Thoracic aorta (tissue), 2 donors: ENCODE measurements around the gene SLC6A15. TPM values are rescaled to one million over a fixed set of nuclear protein-coding genes. Genes with fewer than 3 reads are reported as not detected.

Experiments used
- ATAC-seq: fragments of 150-250 bp; one replicate; pipeline ENCODE4 v1.8.0; 2017; ENCODE audit warnings: low read depth; ENCODE audit not compliant: insufficient number of reproducible peaks, low FRiP score
- DNase-seq: peaks from one replicate; pipeline ENCODE4 v3.0.0-alpha.2; 2020; ENCODE audit warnings: low spot score
- H3K27ac ChIP-seq, 2 donors: fragments of 200-600 bp; sonication (generic); 1 replicate in 1 of 2; 2 replicates in 1 of 2; pipeline ENCODE4 v1.5.1; 2016; ENCODE audit warnings: mild to moderate bottlenecking in 2 of 2, moderate library complexity in 2 of 2
- H3K27me3 ChIP-seq: fragments of 200-600 bp; sonication (generic); replicated peaks from 2 replicates; pipeline ENCODE4 v1.6.0; 2016; ENCODE audit warnings: mild to moderate bottlenecking; ENCODE audit not compliant: insufficient read depth
- H3K36me3 ChIP-seq: fragments of 200-600 bp; sonication (generic); one replicate; pipeline ENCODE4 v1.5.1; 2016
- H3K4me1 ChIP-seq, 2 donors: fragments of 200-600 bp; sonication (generic); 1 replicate in 1 of 2; 2 replicates in 1 of 2; pipeline versions ENCODE4 v1.5.1 to v1.6.0; 2016; ENCODE audit warnings: low read depth in 2 of 2, mild to moderate bottlenecking in 1 of 2; ENCODE audit not compliant: control insufficient read depth in 1 of 2
- H3K4me3 ChIP-seq: fragments of 200-600 bp; sonication (generic); 2 replicates; pipeline ENCODE4 v1.5.1; 2016; ENCODE audit warnings: mild to moderate bottlenecking
- H3K9me3 ChIP-seq: fragments of 200-600 bp; sonication (generic); 2 replicates; pipeline ENCODE4 v1.5.1; 2016
- total RNA-seq, 2 donors: library from RNA; depleted of rRNA; stranded (reverse); fragments of >200 nt; gene quantifications; one replicate each; pipeline versions ENCODE4 v1.1.0 to v1.2.3, GENCODE V29; 2016
- TF ChIP-seq, protein P1 (sequence below): fragments of 200-600 bp; sonication (generic); IDR thresholded peaks from one replicate; pipeline ENCODE4 v1.5.1; 2019; ENCODE audit warnings: antibody characterized with exemption

Gene SLC6A15
- total RNA-seq, 2 donors from 2014 or later: 1.1 TPM; not detected in 1

- H3K27ac ChIP-seq: no peak overlapping the region
- TF ChIP-seq, protein P1, sequence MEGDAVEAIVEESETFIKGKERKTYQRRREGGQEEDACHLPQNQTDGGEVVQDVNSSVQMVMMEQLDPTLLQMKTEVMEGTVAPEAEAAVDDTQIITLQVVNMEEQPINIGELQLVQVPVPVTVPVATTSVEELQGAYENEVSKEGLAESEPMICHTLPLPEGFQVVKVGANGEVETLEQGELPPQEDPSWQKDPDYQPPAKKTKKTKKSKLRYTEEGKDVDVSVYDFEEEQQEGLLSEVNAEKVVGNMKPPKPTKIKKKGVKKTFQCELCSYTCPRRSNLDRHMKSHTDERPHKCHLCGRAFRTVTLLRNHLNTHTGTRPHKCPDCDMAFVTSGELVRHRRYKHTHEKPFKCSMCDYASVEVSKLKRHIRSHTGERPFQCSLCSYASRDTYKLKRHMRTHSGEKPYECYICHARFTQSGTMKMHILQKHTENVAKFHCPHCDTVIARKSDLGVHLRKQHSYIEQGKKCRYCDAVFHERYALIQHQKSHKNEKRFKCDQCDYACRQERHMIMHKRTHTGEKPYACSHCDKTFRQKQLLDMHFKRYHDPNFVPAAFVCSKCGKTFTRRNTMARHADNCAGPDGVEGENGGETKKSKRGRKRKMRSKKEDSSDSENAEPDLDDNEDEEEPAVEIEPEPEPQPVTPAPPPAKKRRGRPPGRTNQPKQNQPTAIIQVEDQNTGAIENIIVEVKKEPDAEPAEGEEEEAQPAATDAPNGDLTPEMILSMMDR: no peak
- ATAC-seq (no peak), DNase-seq (no peak)
- no peak overlapping the region for H3K4me3 ChIP-seq
- no peaks in the 10 kb centered on the region for H3K4me1 ChIP-seq
- no peaks in the 10 kb centered on the region for H3K27me3 ChIP-seq
- no peaks in the 10 kb centered on the region for H3K9me3 ChIP-seq
- H3K36me3 ChIP-seq: no peaks in the 10 kb centered on the region
These were observed 8.5 kb downstream of the SLC6A15 start for GRCh38 chr12:84904051-84904450.

- Histone ChIP-seq H3K27me3 (no peaks in the 10 kb centered on the region), H3K36me3 (no peaks in the 10 kb centered on the region), H3K27ac (no peak overlapping the region), H3K4me1 (no peaks in the 10 kb centered on the region), H3K4me3 (no peak overlapping the region), H3K9me3 (no peaks in the 10 kb centered on the region)
- ATAC-seq (no peak), DNase-seq (no peak)
- TF ChIP-seq, protein P1: no peak
These were observed 21.3 kb downstream of the SLC6A15 start for GRCh38 chr12:84891106-84891838.

- DNase-seq (no peak), ATAC-seq (no peak)
- no peak overlapping the region for H3K27ac ChIP-seq
- no peaks in the 10 kb centered on the region for H3K4me1 ChIP-seq
- H3K9me3 ChIP-seq: no peaks in the 10 kb centered on the region
- H3K4me3 ChIP-seq: no peak overlapping the region
- no peaks in the 10 kb centered on the region for H3K36me3 ChIP-seq
- TF ChIP-seq, protein P1: no peak
- H3K27me3 ChIP-seq: no peaks in the 10 kb centered on the region
These were observed 22.8 kb downstream of the SLC6A15 start for GRCh38 chr12:84889818-84890217.

DNA sequence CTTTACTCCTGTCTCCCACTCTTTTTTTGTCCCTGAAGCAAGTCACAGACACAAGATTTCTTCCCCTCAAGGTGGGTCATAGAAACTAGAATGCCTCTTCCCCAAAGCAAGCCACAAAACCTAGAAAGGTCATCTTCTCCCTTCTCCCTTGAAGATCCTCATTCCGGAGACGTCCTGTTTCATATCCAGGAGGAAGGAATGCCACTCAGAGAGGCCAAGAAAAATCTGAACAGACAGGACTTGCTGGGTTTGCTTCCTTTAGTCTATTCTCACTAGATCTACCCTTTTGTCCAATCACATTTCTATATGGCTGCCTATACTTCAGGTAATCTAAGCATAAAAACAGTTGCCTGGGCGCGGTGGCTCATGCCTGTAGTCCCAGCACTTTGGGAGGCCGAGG is 23.7 kb downstream of the SLC6A15 start:
- H3K4me3 ChIP-seq: no peak overlapping the region
- H3K27ac ChIP-seq: no peak overlapping the region
- no peak for DNase-seq
- TF ChIP-seq, protein P1: no peak
- H3K4me1 ChIP-seq: no peaks in the 10 kb centered on the region
- no peaks in the 10 kb centered on the region for H3K27me3 ChIP-seq
- ATAC-seq: no peak
- no peaks in the 10 kb centered on the region for H3K36me3 ChIP-seq
- no peaks in the 10 kb centered on the region for H3K9me3 ChIP-seq

DNA sequence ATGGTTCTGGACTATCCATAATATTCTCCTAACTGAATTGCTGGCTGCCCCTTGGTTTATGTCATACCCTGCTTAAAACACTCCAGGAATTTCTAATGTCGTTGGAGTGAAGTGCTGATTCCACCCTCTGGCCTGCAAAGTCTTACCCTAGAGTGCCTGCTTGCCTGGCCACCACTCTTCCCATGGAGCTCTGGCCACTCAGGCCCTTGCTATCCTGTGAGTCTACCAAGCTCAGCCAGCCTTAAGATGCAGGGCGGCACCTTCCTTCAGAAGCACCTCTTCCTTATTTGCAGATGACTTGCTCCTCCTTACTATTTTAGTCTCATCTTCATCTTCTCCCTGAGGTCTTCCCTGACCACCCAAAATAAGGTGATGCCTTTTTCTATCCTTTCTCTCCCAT is 35.3 kb downstream of the SLC6A15 start:
- no peak for DNase-seq
- Histone ChIP-seq H3K4me3 (no peak overlapping the region), H3K27me3 (no peaks in the 10 kb centered on the region), H3K27ac (no peak overlapping the region), H3K9me3 (no peaks in the 10 kb centered on the region), H3K4me1 (no peaks in the 10 kb centered on the region), H3K36me3 (no peaks in the 10 kb centered on the region)
- ATAC-seq: no peak
- TF ChIP-seq, protein P1: no peak
